GM23338 (cell line): ENCODE results near the gene IRF2BP2. TPM values are rescaled to one million over a fixed set of nuclear protein-coding genes. Genes with fewer than 3 reads are reported as not detected.
"Not testable (repeated sequence)": the region's sequence is repeated elsewhere in the genome, so short reads cannot be mapped to it uniquely, and the experiment has no call there.

ENCODE experiments used
- ATAC-seq: fragments of 200-7000 bp; cut with Tn5 transposase; 3 replicates; pipeline ENCODE4 v1.9.1; 2020
- DNase-seq: peaks from one replicate; pipeline ENCODE4 v3.0.0-alpha.2; 2015; ENCODE audit warnings: low spot score
- H2AFZ ChIP-seq: fragments of 200-600 bp; sonication (generic); 2 replicates; pipeline ENCODE4 v1.8.0; 2016; ENCODE audit warnings: antibody characterized with exemption, mild to moderate bottlenecking, moderate library complexity
- H3F3A ChIP-seq: fragments of 200-600 bp; sonication (generic); replicated peaks from 2 replicates; pipeline ENCODE4 v1.8.0; 2017; ENCODE audit warnings: antibody characterized with exemption, mixed run types, low read depth
- H3K27ac ChIP-seq: fragments of 200-600 bp; sonication (generic); 2 replicates; pipeline ENCODE4 v1.6.1; 2016; ENCODE audit warnings: low read depth
- H3K27me3 ChIP-seq: fragments of 200-600 bp; sonication (generic); 2 replicates; pipeline ENCODE4 v1.8.0; 2016; ENCODE audit warnings: mild to moderate bottlenecking, mixed run types, moderate library complexity; ENCODE audit not compliant: insufficient read depth
- H3K36me3 ChIP-seq: fragments of 200-600 bp; sonication (generic); 2 replicates; pipeline ENCODE4 v1.8.0; 2016; ENCODE audit warnings: mild to moderate bottlenecking; ENCODE audit not compliant: insufficient read depth
- H3K4me1 ChIP-seq: fragments of 200-600 bp; sonication (generic); 2 replicates; pipeline ENCODE4 v1.8.0; 2016; ENCODE audit warnings: mild to moderate bottlenecking, moderate library complexity; ENCODE audit not compliant: insufficient read depth
- H3K4me2 ChIP-seq: fragments of 200-600 bp; sonication (generic); 2 replicates; pipeline ENCODE4 v1.7.1; 2017; ENCODE audit warnings: mixed run types
- H3K4me3 ChIP-seq: fragments of 200-600 bp; sonication (generic); 2 replicates; pipeline ENCODE4 v1.6.1; 2016; ENCODE audit warnings: mixed run types
- H3K79me2 ChIP-seq: fragments of 200-600 bp; sonication (generic); replicated peaks from 2 replicates; pipeline ENCODE4 v1.8.0; 2017; ENCODE audit warnings: mild to moderate bottlenecking; ENCODE audit not compliant: insufficient read depth
- H3K9me2 ChIP-seq: fragments of 200-600 bp; sonication (generic); 2 replicates; pipeline ENCODE4 v1.8.0; 2017; ENCODE audit not compliant: insufficient read depth
- H4K20me1 ChIP-seq: fragments of 200-600 bp; sonication (generic); replicated peaks from 2 replicates; pipeline ENCODE4 v1.8.0; 2017; ENCODE audit warnings: mild to moderate bottlenecking; ENCODE audit not compliant: insufficient read depth
- H3K27ac Mint-ChIP-seq: 2 replicates; pipeline ENCODE4 v1.8.0; 2020; ENCODE audit warnings: inconsistent platforms, mild to moderate bottlenecking, moderate library complexity, mixed read lengths
- H3K27me3 Mint-ChIP-seq: 3 replicates; pipeline ENCODE4 v1.8.0; 2022; ENCODE audit warnings: low read depth, mild to moderate bottlenecking, moderate library complexity, mixed read lengths, inconsistent platforms; ENCODE audit not compliant: insufficient read depth, poor library complexity
- H3K36me3 Mint-ChIP-seq: 3 replicates; pipeline ENCODE4 v1.8.0; 2021; ENCODE audit warnings: low read depth, mild to moderate bottlenecking, inconsistent platforms, moderate library complexity, mixed read lengths
- H3K4me1 Mint-ChIP-seq: 3 replicates; pipeline ENCODE4 v1.8.0; 2020; ENCODE audit warnings: mild to moderate bottlenecking, inconsistent platforms, mixed read lengths
- H3K4me3 Mint-ChIP-seq: 3 replicates; pipeline ENCODE4 v1.8.0; 2021; ENCODE audit warnings: moderate library complexity, mild to moderate bottlenecking, inconsistent platforms, mixed read lengths
- H3K9me3 Mint-ChIP-seq: 3 replicates; pipeline ENCODE4 v1.8.0; 2020; ENCODE audit warnings: moderate library complexity, mild to moderate bottlenecking, inconsistent platforms, mixed read lengths
- CREB1 ChIP-seq: fragments of 250-450 bp; sonication (Bioruptor Pico); IDR thresholded peaks from 2 replicates; pipeline ENCODE4 v1.5.0; 2020; ENCODE audit warnings: low read depth, mild to moderate bottlenecking, moderate library complexity
- EZH2 ChIP-seq: fragments of 200-600 bp; sonication (generic); IDR thresholded peaks from one replicate; pipeline ENCODE4 v1.8.0; 2017; ENCODE audit warnings: antibody characterized with exemption, mild to moderate bottlenecking, low read depth; ENCODE audit not compliant: unreplicated experiment
- EZH2phosphoT487 ChIP-seq: fragments of 200-600 bp; sonication (generic); IDR thresholded peaks from one replicate; pipeline ENCODE4 v1.8.1; 2018; ENCODE audit warnings: antibody characterized with exemption; ENCODE audit not compliant: unreplicated experiment
- JUNB ChIP-seq: IDR thresholded peaks from one replicate; pipeline ENCODE4 v1.6.1; 2016; ENCODE audit warnings: antibody characterized with exemption; ENCODE audit not compliant: unreplicated experiment
- NANOG ChIP-seq: IDR thresholded peaks from 2 replicates; pipeline ENCODE4 v1.6.1; 2016; ENCODE audit warnings: antibody characterized with exemption, borderline replicate concordance
- POLR2AphosphoS5 ChIP-seq: IDR thresholded peaks from 2 replicates; pipeline ENCODE4 v1.6.1; 2016; ENCODE audit warnings: antibody characterized with exemption, low read depth
- STAT1 ChIP-seq: IDR thresholded peaks from one replicate; pipeline ENCODE4 v1.6.1; 2016; ENCODE audit warnings: antibody characterized with exemption; ENCODE audit not compliant: unreplicated experiment
- ZNF331 ChIP-seq: fragments of 250-450 bp; sonication (Bioruptor Pico); IDR thresholded peaks from 2 replicates; pipeline ENCODE4 v1.5.0; 2020; ENCODE audit warnings: low read depth, mild to moderate bottlenecking, moderate library complexity
- polyA plus RNA-seq: library from polyadenylated mRNA; unstranded; fragments of >200 nt; fragmentation: Nextera tagmentation; extraction: Ambion mirVana; gene quantifications from 2 replicates; pipeline ENCODE4 v1.2.1, GENCODE V29; 2016
- total RNA-seq: library from RNA; depleted of rRNA; stranded (reverse); fragments of >200 nt; shearing (Covaris generic); gene quantifications from 2 replicates; pipeline ENCODE4 v1.2.3, GENCODE V29; 2014
- TF ChIP-seq, protein P1 (sequence below): fragments of 250-450 bp; sonication (Bioruptor Pico); IDR thresholded peaks from 2 replicates; pipeline ENCODE4 v1.5.0; 2020; ENCODE audit warnings: mild to moderate bottlenecking, moderate library complexity
- TF ChIP-seq, protein P2 (sequence below): IDR thresholded peaks from 2 replicates; pipeline ENCODE4 v1.6.1; 2016; ENCODE audit warnings: antibody characterized with exemption
- TF ChIP-seq, protein P3 (sequence below): IDR thresholded peaks from one replicate; pipeline ENCODE4 v1.6.1; 2018; ENCODE audit warnings: antibody characterized with exemption; ENCODE audit not compliant: unreplicated experiment

IRF2BP2 gene
- total and polyA plus RNA-seq, 2 experiments from 2014 or later, result 19.4 to 62.4 TPM

GRCh38 chr1:234634922-234635321, 24.9 kb upstream of the IRF2BP2 start:
- H3K36me3 Mint-ChIP-seq, H3K36me3 ChIP-seq, H4K20me1 ChIP-seq, H3K4me1 Mint-ChIP-seq, H3K4me3 ChIP-seq, H3K9me2 ChIP-seq, H3K9me3 Mint-ChIP-seq, H3K4me1 ChIP-seq, H3K27me3 Mint-ChIP-seq, H3F3A ChIP-seq, ATAC-seq, H2AFZ ChIP-seq, DNase-seq, H3K79me2 ChIP-seq, H3K4me2 ChIP-seq, H3K27ac Mint-ChIP-seq, H3K27me3 ChIP-seq, H3K27ac ChIP-seq, H3K4me3 Mint-ChIP-seq: not testable (repeated sequence)

GRCh38 chr1:234634387-234634786, 24.4 kb upstream of the IRF2BP2 start:
- H3K79me2 ChIP-seq, result no peaks in the 10 kb centered on the region
- no peak overlapping the region for H3K4me3 ChIP-seq
- H3K27me3 ChIP-seq, result no peaks in the 10 kb centered on the region
- peaks cover 12% of the 10 kb centered on the region; the same call in 1 of the 2 replicates for H3K9me2 ChIP-seq
- Mint-ChIP-seq H3K4me3 (no peak overlapping the region), H3K27ac (no peak overlapping the region), H3K9me3 (no peaks in the 10 kb centered on the region), H3K27me3 (peaks cover 2% of the 10 kb centered on the region), H3K36me3 (no peaks in the 10 kb centered on the region), H3K4me1 (peaks cover 4% of the 10 kb centered on the region; the same call in 2 of the 3 replicates)
- DNase-seq (no peak), ATAC-seq (no peak)
- H3K4me1 ChIP-seq, result no peaks in the 10 kb centered on the region
- no peaks in the 10 kb centered on the region for H3K36me3 ChIP-seq
- no peaks in the 10 kb centered on the region for H3F3A ChIP-seq
- H3K27ac ChIP-seq, result no peak overlapping the region
- H4K20me1 ChIP-seq, result no peaks in the 10 kb centered on the region
- no peak overlapping the region for H2AFZ ChIP-seq
- no peak overlapping the region for H3K4me2 ChIP-seq
- TF ChIP-seq EZH2phosphoT487 (no peak), POLR2AphosphoS5 (no peak), NANOG (no peak), ZNF331 (CRISPR knock-in tag) (no peak), EZH2 (no peak), CREB1 (CRISPR knock-in tag) (no peak), JUNB (no peak), STAT1 (no peak)
- TF ChIP-seq, protein P1, sequence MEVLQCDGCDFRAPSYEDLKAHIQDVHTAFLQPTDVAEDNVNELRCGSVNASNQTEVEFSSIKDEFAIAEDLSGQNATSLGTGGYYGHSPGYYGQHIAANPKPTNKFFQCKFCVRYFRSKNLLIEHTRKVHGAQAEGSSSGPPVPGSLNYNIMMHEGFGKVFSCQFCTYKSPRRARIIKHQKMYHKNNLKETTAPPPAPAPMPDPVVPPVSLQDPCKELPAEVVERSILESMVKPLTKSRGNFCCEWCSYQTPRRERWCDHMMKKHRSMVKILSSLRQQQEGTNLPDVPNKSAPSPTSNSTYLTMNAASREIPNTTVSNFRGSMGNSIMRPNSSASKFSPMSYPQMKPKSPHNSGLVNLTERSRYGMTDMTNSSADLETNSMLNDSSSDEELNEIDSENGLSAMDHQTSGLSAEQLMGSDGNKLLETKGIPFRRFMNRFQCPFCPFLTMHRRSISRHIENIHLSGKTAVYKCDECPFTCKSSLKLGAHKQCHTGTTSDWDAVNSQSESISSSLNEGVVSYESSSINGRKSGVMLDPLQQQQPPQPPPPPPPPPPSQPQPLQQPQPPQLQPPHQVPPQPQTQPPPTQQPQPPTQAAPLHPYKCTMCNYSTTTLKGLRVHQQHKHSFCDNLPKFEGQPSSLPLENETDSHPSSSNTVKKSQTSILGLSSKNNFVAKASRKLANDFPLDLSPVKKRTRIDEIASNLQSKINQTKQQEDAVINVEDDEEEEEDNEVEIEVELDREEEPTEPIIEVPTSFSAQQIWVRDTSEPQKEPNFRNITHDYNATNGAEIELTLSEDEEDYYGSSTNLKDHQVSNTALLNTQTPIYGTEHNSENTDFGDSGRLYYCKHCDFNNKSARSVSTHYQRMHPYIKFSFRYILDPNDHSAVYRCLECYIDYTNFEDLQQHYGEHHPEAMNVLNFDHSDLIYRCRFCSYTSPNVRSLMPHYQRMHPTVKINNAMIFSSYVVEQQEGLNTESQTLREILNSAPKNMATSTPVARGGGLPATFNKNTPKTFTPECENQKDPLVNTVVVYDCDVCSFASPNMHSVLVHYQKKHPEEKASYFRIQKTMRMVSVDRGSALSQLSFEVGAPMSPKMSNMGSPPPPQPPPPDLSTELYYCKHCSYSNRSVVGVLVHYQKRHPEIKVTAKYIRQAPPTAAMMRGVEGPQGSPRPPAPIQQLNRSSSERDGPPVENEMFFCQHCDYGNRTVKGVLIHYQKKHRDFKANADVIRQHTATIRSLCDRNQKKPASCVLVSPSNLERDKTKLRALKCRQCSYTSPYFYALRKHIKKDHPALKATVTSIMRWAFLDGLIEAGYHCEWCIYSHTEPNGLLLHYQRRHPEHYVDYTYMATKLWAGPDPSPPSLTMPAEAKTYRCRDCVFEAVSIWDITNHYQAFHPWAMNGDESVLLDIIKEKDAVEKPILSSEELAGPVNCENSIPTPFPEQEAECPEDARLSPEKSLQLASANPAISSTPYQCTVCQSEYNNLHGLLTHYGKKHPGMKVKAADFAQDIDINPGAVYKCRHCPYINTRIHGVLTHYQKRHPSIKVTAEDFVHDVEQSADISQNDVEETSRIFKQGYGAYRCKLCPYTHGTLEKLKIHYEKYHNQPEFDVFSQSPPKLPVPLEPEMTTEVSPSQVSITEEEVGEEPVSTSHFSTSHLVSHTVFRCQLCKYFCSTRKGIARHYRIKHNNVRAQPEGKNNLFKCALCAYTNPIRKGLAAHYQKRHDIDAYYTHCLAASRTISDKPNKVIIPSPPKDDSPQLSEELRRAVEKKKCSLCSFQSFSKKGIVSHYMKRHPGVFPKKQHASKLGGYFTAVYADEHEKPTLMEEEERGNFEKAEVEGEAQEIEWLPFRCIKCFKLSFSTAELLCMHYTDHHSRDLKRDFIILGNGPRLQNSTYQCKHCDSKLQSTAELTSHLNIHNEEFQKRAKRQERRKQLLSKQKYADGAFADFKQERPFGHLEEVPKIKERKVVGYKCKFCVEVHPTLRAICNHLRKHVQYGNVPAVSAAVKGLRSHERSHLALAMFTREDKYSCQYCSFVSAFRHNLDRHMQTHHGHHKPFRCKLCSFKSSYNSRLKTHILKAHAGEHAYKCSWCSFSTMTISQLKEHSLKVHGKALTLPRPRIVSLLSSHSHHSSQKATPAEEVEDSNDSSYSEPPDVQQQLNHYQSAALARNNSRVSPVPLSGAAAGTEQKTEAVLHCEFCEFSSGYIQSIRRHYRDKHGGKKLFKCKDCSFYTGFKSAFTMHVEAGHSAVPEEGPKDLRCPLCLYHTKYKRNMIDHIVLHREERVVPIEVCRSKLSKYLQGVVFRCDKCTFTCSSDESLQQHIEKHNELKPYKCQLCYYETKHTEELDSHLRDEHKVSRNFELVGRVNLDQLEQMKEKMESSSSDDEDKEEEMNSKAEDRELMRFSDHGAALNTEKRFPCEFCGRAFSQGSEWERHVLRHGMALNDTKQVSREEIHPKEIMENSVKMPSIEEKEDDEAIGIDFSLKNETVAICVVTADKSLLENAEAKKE, result no peak
- TF ChIP-seq, protein P2, sequence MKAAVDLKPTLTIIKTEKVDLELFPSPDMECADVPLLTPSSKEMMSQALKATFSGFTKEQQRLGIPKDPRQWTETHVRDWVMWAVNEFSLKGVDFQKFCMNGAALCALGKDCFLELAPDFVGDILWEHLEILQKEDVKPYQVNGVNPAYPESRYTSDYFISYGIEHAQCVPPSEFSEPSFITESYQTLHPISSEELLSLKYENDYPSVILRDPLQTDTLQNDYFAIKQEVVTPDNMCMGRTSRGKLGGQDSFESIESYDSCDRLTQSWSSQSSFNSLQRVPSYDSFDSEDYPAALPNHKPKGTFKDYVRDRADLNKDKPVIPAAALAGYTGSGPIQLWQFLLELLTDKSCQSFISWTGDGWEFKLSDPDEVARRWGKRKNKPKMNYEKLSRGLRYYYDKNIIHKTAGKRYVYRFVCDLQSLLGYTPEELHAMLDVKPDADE, result no peak
- TF ChIP-seq, protein P3, sequence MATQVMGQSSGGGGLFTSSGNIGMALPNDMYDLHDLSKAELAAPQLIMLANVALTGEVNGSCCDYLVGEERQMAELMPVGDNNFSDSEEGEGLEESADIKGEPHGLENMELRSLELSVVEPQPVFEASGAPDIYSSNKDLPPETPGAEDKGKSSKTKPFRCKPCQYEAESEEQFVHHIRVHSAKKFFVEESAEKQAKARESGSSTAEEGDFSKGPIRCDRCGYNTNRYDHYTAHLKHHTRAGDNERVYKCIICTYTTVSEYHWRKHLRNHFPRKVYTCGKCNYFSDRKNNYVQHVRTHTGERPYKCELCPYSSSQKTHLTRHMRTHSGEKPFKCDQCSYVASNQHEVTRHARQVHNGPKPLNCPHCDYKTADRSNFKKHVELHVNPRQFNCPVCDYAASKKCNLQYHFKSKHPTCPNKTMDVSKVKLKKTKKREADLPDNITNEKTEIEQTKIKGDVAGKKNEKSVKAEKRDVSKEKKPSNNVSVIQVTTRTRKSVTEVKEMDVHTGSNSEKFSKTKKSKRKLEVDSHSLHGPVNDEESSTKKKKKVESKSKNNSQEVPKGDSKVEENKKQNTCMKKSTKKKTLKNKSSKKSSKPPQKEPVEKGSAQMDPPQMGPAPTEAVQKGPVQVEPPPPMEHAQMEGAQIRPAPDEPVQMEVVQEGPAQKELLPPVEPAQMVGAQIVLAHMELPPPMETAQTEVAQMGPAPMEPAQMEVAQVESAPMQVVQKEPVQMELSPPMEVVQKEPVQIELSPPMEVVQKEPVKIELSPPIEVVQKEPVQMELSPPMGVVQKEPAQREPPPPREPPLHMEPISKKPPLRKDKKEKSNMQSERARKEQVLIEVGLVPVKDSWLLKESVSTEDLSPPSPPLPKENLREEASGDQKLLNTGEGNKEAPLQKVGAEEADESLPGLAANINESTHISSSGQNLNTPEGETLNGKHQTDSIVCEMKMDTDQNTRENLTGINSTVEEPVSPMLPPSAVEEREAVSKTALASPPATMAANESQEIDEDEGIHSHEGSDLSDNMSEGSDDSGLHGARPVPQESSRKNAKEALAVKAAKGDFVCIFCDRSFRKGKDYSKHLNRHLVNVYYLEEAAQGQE, result no peak
